GM18505 (cell line): Measurements from ENCODE around the gene TPSAB1.
"Not testable (repeated sequence)": the region's sequence is repeated elsewhere in the genome, so short reads cannot be mapped to it uniquely, and the experiment has no call there.

Source experiments
- ATAC-seq: cut with Tn5 transposase; IDR thresholded peaks from one replicate; pipeline ENCODE4 v1.9.1; 2021; ENCODE audit not compliant: unreplicated experiment
- POLR2A ChIP-seq: IDR thresholded peaks from 4 replicates; pipeline ENCODE4 v1.6.1; 2011; ENCODE audit warnings: borderline replicate concordance; ENCODE audit not compliant: insufficient read depth, insufficient read length; ENCODE audit errors: extremely low read depth

Gene TPSAB1

GRCh38 chr16:1240436-1240835 lies at the start of gene TPSAB1:
TSS of gene TPSAB1 (plus strand) at chr16:1240705. CDS start at chr16:1240939, 234 bp downstream.
- ATAC-seq, result not testable (repeated sequence)

DNA sequence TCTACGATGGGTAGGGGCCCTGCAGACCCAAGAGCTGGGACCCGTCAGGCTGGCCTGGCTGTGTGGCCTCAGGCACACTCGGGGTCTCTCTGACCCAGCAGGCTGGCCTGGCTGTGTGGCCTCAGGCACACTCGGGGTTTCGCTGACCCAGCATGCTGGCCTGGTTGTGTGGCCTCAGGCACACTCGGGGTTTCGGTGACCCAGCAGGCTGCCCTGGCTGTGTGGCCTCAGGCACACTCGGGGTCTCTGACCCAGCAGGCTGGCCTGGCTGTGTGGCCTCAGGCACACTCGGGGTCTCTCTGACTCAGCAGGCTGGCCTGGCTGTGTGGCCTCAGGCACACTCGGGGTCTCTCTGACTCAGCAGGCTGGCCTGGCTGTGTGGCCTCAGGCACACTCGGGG lies 49.7 kb upstream of the TPSAB1 start:
- not testable (repeated sequence) for ATAC-seq

- no peak for ATAC-seq
- TF ChIP-seq POLR2A, result no peak
These were observed 48.0 kb upstream of the TPSAB1 start for GRCh38 chr16:1192384-1193073.

GRCh38 chr16:1193143-1193824 lies 47.2 kb upstream of the TPSAB1 start:
- no peak for ATAC-seq
- no peak for TF ChIP-seq POLR2A

DNA sequence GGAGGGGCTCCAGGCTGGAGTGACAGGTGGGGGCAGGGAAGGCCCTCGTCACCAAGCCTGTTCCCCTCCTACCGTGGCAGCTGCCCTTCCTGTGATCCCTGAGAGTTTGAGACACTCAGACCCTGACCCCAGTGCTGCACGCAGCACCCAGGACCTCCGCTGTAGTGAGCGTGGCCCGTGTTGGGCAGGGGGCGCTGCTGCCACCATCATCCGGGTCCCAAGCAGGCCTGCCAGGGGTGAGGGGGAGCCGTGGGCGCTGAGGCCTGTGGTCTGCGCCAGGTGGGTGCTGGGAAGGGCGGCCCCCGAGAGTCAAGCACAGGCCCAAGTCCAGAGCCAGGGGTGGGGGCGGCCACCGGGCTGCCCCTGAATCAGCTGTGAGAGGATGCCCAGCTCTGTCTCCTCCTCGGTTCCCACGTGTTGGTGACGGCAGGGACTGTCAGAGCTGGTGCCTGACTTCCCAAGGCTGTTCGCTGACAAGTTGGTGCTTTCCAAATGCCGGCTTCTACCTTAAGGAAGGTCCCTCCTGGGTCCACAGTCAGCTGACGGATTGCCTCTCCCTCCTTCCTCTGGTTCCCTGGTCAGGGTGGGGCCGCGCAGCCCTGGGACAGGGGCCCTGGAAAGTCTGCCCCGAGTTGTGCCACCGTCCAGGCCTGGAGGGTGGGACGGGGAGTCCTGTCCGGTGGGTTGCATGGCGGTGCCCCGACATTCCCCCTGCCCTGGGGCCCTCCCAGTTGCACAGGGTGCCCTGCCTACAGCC lies 46.5 kb upstream of the TPSAB1 start:
- no peak for TF ChIP-seq POLR2A
- no peak for ATAC-seq

GRCh38 chr16:1194665-1195392 lies 45.7 kb upstream of the TPSAB1 start:
- no peak for ATAC-seq
- no peak for TF ChIP-seq POLR2A

- ATAC-seq, result no peak
- no peak for TF ChIP-seq POLR2A
These were observed 45.2 kb upstream of the TPSAB1 start for GRCh38 chr16:1195393-1195666.

DNA sequence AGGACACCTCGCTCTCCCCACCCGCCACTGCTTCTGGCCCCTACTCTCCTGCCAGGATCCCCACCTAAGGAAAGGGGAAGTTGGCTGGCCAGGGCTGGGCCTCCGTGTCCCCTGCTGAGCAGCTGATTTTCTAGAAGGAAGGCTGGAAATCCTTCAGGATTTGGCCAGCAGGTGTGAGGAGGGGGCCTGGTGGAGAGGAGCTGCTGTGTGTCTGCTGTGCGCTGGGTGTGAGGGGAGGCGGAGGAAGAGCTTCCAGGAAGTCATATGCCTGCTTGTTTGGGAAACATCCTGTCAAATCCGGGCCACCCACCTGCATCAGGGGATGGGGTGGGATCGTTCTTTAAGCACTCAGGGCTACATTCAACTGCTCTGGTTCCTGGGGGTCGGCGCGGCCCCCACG lies 44.0 kb upstream of the TPSAB1 start:
- no peak for ATAC-seq

GRCh38 chr16:1197237-1197866 lies 43.2 kb upstream of the TPSAB1 start:
- no peak for ATAC-seq

More for the DNA sequence above, 44.0 kb upstream of the TPSAB1 start:
- no peak for TF ChIP-seq POLR2A

DNA sequence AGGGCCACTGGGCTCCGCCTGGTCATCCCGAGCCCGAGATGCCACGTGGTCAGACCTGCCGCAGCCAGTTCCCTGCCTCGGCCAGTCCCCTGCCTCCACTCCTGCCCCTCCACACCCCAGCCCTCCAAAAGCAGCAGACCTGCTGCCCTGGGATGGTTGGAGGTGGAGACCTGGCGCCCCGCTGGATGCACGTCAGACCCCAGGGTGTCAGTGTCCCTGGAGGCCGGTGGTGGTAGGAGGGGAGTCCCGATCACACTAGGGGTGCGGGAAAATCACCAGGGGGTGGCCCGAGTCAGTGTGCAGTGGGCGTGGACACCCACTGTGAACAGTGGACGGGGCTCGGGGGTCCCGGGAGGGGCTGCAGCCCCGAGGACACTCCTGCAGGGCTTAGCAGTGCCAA lies 42.3 kb upstream of the TPSAB1 start:
- no peak for TF ChIP-seq POLR2A
- ATAC-seq, result no peak

More at GRCh38 chr16:1197237-1197866, 43.2 kb upstream of the TPSAB1 start:
- no peak for TF ChIP-seq POLR2A

GRCh38 chr16:1198671-1199346 lies 41.7 kb upstream of the TPSAB1 start:
- ATAC-seq, result not testable (repeated sequence)

- no peak for TF ChIP-seq POLR2A
- ATAC-seq, result no peak
These were observed 41.0 kb upstream of the TPSAB1 start for GRCh38 chr16:1199347-1200013.
